CD4-positive, alpha-beta T cell (primary cell): ENCODE measurements around the gene CCDC183. TPM values are rescaled to one million over a fixed set of nuclear protein-coding genes. Genes with fewer than 3 reads are reported as not detected.

ENCODE experiments used
- ATAC-seq: fragments of 200-7000 bp; cut with Tn5 transposase; one replicate; pipeline ENCODE4 v1.10.0; 2022; ENCODE audit warnings: mild to moderate bottlenecking; ENCODE audit not compliant: poor library complexity
- CTCF ChIA-PET: fragments of 350-600 bp; sonication (Branson Sonifier 250); formaldehyde crosslinking; loops from one replicate; lab custom pipeline; 2021; ENCODE audit warnings: antibody characterized with exemption, inconsistent platforms; lab: Charles Lee
- POLR2A ChIA-PET: fragments of 350-600 bp; sonication (Branson Sonifier 250); formaldehyde crosslinking; loops from one replicate; lab custom pipeline; 2021; ENCODE audit warnings: antibody characterized with exemption, inconsistent platforms; lab: Charles Lee
- DNase-seq, 14 experiments: peaks; one replicate each; pipeline ENCODE4 v3.0.0-alpha.2; 2013 to 2020; ENCODE audit warnings: mixed read lengths in 2 of 14
- H3K27ac ChIP-seq, 2 donors: one replicate each; pipeline versions ENCODE4 v1.5.1 to v1.7.0; 2013; ENCODE audit warnings: low read length in 2 of 2, low read depth in 1 of 2, mild to moderate bottlenecking in 1 of 2
- H3K27me3 ChIP-seq, 2 experiments: 1 replicate in 1 of 2; 2 replicates in 1 of 2; pipeline versions ENCODE4 v1.6.1 to v1.7.0; 2013; ENCODE audit warnings: low read length in 2 of 2, control low read depth in 1 of 2, mild to moderate bottlenecking in 1 of 2, moderate library complexity in 1 of 2; ENCODE audit not compliant: insufficient read depth in 2 of 2, control insufficient read depth in 1 of 2
- H3K36me3 ChIP-seq: one replicate; pipeline ENCODE4 v1.6.1; 2013; ENCODE audit warnings: low read length, control low read depth; ENCODE audit not compliant: insufficient read depth
- H3K4me1 ChIP-seq: one replicate; pipeline ENCODE4 v1.6.1; 2013; ENCODE audit warnings: low read length, control low read depth; ENCODE audit not compliant: insufficient read depth
- H3K4me3 ChIP-seq: one replicate; pipeline ENCODE4 v1.5.1; 2013; ENCODE audit warnings: mild to moderate bottlenecking, low read length, moderate library complexity
- H3K9me3 ChIP-seq, 2 experiments: 1 replicate in 1 of 2; 2 replicates in 1 of 2; pipeline versions ENCODE4 v1.6.1 to v1.7.0; 2013; ENCODE audit warnings: low read length in 2 of 2, mild to moderate bottlenecking in 2 of 2, control low read depth in 1 of 2, moderate library complexity in 1 of 2; ENCODE audit not compliant: control insufficient read depth in 1 of 2, insufficient read depth in 1 of 2
- H3K27ac Mint-ChIP-seq: one replicate; pipeline ENCODE4 v1.8.0; 2020; ENCODE audit warnings: mixed read lengths
- H3K27me3 Mint-ChIP-seq: one replicate; pipeline ENCODE4 v1.8.0; 2021; ENCODE audit warnings: mixed read lengths
- H3K36me3 Mint-ChIP-seq: one replicate; pipeline ENCODE4 v1.8.0; 2021; ENCODE audit warnings: low read depth, mixed read lengths
- H3K4me1 Mint-ChIP-seq: one replicate; pipeline ENCODE4 v1.8.0; 2021; ENCODE audit warnings: low read depth, mixed read lengths
- H3K4me3 Mint-ChIP-seq: one replicate; pipeline ENCODE4 v1.8.0; 2020; ENCODE audit warnings: mild to moderate bottlenecking, mixed read lengths
- H3K9me3 Mint-ChIP-seq: one replicate; pipeline ENCODE4 v1.8.0; 2020; ENCODE audit warnings: mixed read lengths
- intact Hi-C, 2 experiments: fragments of 100-400 bp; cut with DNase I in 1 of 2; cut with micrococcal nuclease in 1 of 2; formaldehyde crosslinking; loops; one replicate each; pipeline versions ENCODE4 v1.15.1 to v1.9.0; 2023 to 2025; cut with DNase I, micrococcal nuclease
- total RNA-seq, 174 experiments: library from RNA in 2 of 174; stranded (reverse) in 2 of 174; gene quantifications; one replicate each; pipeline ENCODE4 v1.2.3 and lab custom pipeline; 2021 to 2026
- TF ChIP-seq, protein P1 (sequence below): fragments of 200-600 bp; IDR thresholded peaks from one replicate; pipeline ENCODE4 v1.8.0; 2022; ENCODE audit warnings: antibody characterized with exemption, mild to moderate bottlenecking

Gene CCDC183
- total RNA-seq, 2 experiments from 2014 or later, result 3.0 to 4.6 TPM

DNA sequence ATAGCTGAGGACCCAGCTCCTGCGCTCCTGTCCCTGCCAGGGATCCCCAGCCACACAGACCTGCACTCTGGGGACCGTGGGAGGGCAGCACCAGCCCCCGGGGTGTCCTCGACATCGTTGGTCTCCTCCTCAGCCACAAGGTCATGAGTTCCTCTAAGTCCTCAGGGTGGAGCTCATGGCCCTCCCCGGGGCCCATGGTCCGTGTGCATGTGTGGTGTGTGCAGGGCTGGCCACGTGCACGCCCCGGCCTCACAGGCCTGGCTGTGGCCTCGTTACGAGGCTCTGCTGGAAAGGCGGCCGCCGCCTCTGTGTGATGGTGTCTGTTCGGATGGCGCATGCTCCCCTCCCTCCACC, 30.0 kb downstream of the CCDC183 start:
- DNase-seq, result peak in 1 of 14 experiments; percentile 17
- ATAC-seq, result no peak
- TF ChIP-seq, protein P1, sequence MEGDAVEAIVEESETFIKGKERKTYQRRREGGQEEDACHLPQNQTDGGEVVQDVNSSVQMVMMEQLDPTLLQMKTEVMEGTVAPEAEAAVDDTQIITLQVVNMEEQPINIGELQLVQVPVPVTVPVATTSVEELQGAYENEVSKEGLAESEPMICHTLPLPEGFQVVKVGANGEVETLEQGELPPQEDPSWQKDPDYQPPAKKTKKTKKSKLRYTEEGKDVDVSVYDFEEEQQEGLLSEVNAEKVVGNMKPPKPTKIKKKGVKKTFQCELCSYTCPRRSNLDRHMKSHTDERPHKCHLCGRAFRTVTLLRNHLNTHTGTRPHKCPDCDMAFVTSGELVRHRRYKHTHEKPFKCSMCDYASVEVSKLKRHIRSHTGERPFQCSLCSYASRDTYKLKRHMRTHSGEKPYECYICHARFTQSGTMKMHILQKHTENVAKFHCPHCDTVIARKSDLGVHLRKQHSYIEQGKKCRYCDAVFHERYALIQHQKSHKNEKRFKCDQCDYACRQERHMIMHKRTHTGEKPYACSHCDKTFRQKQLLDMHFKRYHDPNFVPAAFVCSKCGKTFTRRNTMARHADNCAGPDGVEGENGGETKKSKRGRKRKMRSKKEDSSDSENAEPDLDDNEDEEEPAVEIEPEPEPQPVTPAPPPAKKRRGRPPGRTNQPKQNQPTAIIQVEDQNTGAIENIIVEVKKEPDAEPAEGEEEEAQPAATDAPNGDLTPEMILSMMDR, result no peak
- ChIA-PET POLR2A (no interaction called here), CTCF (no interaction called here)
- no peaks in the 10 kb centered on the region for H3K27me3 ChIP-seq
- no peaks in the 10 kb centered on the region for H3K4me1 ChIP-seq
- intact Hi-C loops, result no loop called here
- no peak overlapping the region for H3K27ac ChIP-seq
- no peak overlapping the region for H3K27ac Mint-ChIP-seq
- no peaks in the 10 kb centered on the region for H3K9me3 Mint-ChIP-seq
- H3K36me3 Mint-ChIP-seq, result peaks cover 25% of the 10 kb centered on the region
- no peak overlapping the region for H3K4me3 ChIP-seq
- H3K4me1 Mint-ChIP-seq, result peaks cover under 1% of the 10 kb centered on the region
- H3K4me3 Mint-ChIP-seq, result no peak overlapping the region
- no peaks in the 10 kb centered on the region for H3K27me3 Mint-ChIP-seq
- peaks cover 45% of the 10 kb centered on the region for H3K36me3 ChIP-seq
- no peaks in the 10 kb centered on the region for H3K9me3 ChIP-seq

- Mint-ChIP-seq H3K9me3 (no peaks in the 10 kb centered on the region), H3K27ac (no peak overlapping the region), H3K27me3 (no peaks in the 10 kb centered on the region), H3K4me3 (no peak overlapping the region), H3K4me1 (no peaks in the 10 kb centered on the region), H3K36me3 (peaks cover 30% of the 10 kb centered on the region)
- TF ChIP-seq, protein P1, result no peak
- POLR2A ChIA-PET, result no interaction called here
- H3K36me3 ChIP-seq, result peaks cover 46% of the 10 kb centered on the region
- no peaks in the 10 kb centered on the region for H3K9me3 ChIP-seq
- no peak overlapping the region for H3K4me3 ChIP-seq
- H3K27ac ChIP-seq, result no peak overlapping the region
- CTCF ChIA-PET, result no interaction called here
- no peaks in the 10 kb centered on the region for H3K4me1 ChIP-seq
- H3K27me3 ChIP-seq, result no peaks in the 10 kb centered on the region
- DNase-seq, result no peak
- intact Hi-C loops, result no loop called here
- no peak for ATAC-seq
Observed at GRCh38 chr9:136826703-136827582, 30.8 kb downstream of the CCDC183 start.

- Histone ChIP-seq H3K27me3 (no peaks in the 10 kb centered on the region), H3K9me3 (no peaks in the 10 kb centered on the region), H3K36me3 (peaks cover 54% of the 10 kb centered on the region), H3K27ac (no peak overlapping the region), H3K4me1 (no peaks in the 10 kb centered on the region), H3K4me3 (no peak overlapping the region)
- ChIA-PET CTCF (no interaction called here), POLR2A (no interaction called here)
- TF ChIP-seq, protein P1, result no peak
- Mint-ChIP-seq H3K36me3 (peaks cover 34% of the 10 kb centered on the region), H3K9me3 (no peaks in the 10 kb centered on the region), H3K4me3 (no peak overlapping the region), H3K27ac (no peak overlapping the region), H3K27me3 (no peaks in the 10 kb centered on the region), H3K4me1 (no peaks in the 10 kb centered on the region)
- no peak for DNase-seq
- ATAC-seq, result no peak
- intact Hi-C loops, result no loop called here
Observed at GRCh38 chr9:136827794-136828473, 31.8 kb downstream of the CCDC183 start.
